Measurements from ENCODE around the gene UTP4.
A peak's percentile ranks its signal among the peaks of the same experiment; 100 is the strongest.

Gene UTP4

DNA sequence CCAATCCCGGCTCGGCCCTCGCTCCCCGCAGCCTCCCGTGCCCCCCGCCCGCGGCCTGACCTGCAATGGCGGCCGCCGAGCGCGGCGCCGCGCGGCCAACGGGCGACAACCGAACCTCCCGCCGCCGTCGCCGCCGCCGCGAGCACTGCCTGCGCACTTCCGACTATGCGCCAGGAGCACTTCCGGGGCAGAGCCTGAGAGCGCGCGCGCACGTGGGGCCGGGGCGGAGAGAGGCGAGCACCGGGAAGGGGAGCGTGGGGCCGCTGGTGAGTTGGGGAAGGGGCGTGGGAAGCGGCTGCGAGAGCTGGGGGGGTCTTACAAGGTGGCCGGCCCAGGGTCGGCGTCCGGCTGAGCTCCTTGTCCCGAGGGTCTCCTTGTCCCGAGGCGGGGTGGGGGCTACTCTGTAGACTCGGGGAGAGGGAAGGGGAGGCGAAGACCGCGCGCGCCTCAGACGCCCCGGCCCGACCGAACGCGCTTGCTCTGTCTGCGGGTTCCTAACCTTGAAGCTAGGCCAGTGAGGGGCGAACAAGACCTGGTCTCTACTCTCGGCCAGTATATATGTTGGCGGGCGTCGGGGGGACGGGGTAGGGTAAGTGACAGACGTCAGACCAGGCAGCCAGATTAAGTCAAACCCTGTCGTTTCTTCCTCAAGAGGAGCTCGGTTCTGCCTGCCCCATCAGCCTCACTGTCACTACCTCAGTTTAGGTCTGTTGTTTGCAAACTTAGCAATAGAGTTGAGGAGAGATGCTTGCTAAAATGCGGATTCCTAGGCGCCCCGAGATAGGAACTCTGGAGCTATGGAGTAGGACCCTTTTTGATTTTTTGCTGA lies at the start of gene UTP4, which contains the start of gene CHTF8:
Gene UTP4 (plus strand): TSS at position 226 of the 829 bp plus-strand sequence. CDS start 811 bp downstream, outside the sequence.
Gene CHTF8 (minus strand): TSS at position 165 of the 829 bp plus-strand sequence. CDS start 11,130 bp downstream, outside the sequence.
- ATAC-seq (ENCODE audit: low read depth) (peak; percentile 93), DNase-seq (ENCODE audit: low spot score in 2 of 2) (peak; percentile 83 to 85)
- Mint-ChIP-seq H3K36me3 (peaks cover 3% of the 10 kb centered on the region), H3K27ac (peak within 1 kb of the TSS; percentile 89), H3K9me3 (no peaks in the 10 kb centered on the region), H3K27me3 (no peaks in the 10 kb centered on the region), H3K4me1 (peaks cover 30% of the 10 kb centered on the region), H3K4me3 (peak within 1 kb of the TSS; percentile 87)

GRCh38 chr16:69083306-69083941 lies 49.0 kb upstream of the UTP4 start:
- ATAC-seq (ENCODE audit: low read depth): no peak
- Mint-ChIP-seq H3K4me1 (no peaks in the 10 kb centered on the region), H3K36me3 (peaks cover 23% of the 10 kb centered on the region), H3K27ac (no peak overlapping the region), H3K27me3 (no peaks in the 10 kb centered on the region), H3K9me3 (no peaks in the 10 kb centered on the region), H3K4me3 (no peak overlapping the region)
- no peak for DNase-seq (ENCODE audit: low spot score in 2 of 2)

GRCh38 chr16:69084289-69084688 lies 48.2 kb upstream of the UTP4 start:
- no peak for DNase-seq (ENCODE audit: low spot score in 2 of 2)
- Mint-ChIP-seq H3K27ac (no peak overlapping the region), H3K4me1 (no peaks in the 10 kb centered on the region), H3K36me3 (peaks cover 22% of the 10 kb centered on the region), H3K9me3 (no peaks in the 10 kb centered on the region), H3K4me3 (no peak overlapping the region), H3K27me3 (no peaks in the 10 kb centered on the region)
- ATAC-seq (ENCODE audit: low read depth): no peak

DNA sequence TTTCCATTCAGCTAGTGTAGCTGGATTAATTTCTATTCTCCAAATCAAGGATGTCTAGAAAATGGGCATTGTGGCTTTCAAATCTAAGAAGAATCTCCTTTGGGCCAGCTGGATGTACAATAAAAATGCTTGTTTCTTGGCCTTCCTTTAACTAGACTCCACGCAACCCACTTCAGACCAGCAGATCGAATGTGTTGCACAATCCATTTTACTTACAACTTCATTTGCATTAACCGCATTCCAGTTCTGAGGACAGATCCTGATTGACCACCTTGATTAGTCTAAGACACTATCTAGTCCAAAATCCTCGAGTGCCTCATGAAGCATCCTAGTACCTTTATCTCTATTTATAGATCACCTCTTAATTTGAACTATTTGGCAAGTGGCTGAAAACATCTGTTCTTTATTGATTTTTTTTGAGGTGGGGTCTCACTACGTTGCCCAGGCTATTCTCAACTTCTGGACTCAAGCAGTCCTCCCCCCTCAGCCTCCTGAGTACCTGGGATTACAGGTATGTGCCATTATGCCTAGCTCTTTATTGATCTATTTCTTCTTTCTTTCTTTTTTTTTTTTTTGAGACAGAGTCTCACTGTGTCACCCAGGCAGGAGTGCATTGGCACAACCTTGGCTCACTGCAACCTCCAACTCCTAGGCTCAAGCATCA lies 47.3 kb upstream of the UTP4 start:
- peaks cover 22% of the 10 kb centered on the region for H3K36me3 Mint-ChIP-seq
- no peak overlapping the region for H3K4me3 Mint-ChIP-seq
- H3K4me1 Mint-ChIP-seq: no peaks in the 10 kb centered on the region
- H3K27ac Mint-ChIP-seq: peak overlapping the region; percentile 31
- no peak for DNase-seq (ENCODE audit: low spot score in 2 of 2)
- H3K9me3 Mint-ChIP-seq: no peaks in the 10 kb centered on the region
- no peaks in the 10 kb centered on the region for H3K27me3 Mint-ChIP-seq
- ATAC-seq (ENCODE audit: low read depth): no peak

DNA sequence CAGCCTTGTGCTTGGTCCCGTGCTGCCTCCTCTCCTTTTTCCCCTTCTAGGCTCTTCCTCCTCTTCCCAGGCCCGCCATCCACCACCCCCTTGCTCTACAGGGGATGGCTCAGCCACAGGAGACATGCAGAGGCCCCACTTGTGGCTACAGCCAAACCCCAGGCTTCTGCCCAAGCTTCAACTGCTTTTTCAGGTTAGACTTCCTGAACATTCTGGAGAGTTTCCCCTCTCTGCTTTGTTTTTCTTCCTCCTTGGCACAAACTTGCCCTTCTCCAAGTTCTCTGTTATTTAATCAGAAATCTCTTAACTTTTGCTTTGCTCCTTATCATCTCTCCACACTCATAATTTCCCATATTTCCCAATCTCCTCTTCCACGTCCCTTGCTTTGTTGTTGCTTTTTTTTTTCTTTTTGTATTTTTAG lies 45.3 kb upstream of the UTP4 start:
- Mint-ChIP-seq H3K4me3 (no peak overlapping the region), H3K27ac (no peak overlapping the region), H3K36me3 (peaks cover 22% of the 10 kb centered on the region), H3K9me3 (no peaks in the 10 kb centered on the region), H3K4me1 (no peaks in the 10 kb centered on the region), H3K27me3 (no peaks in the 10 kb centered on the region)
- ATAC-seq (ENCODE audit: low read depth): no peak
- DNase-seq (ENCODE audit: low spot score in 2 of 2): no peak

DNA sequence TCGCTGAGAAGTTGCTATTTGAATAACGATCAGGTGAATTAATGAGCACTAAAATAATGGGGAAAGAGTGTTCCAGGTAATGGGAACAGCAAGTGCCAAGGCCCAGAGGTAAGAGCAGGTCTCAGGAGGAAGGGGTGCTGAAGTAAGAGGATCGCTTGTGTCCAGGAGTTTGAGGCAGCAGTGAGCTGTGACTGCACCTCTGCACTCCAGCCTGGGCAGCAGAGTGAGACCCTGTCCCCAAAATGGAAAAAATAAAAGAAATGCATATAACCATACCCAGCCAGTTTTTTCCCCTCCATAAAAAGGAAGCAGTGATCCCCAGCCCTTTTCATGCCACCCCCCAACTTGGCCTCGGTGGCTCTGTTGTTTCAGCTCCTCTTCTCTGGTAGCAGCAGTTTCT lies 43.8 kb upstream of the UTP4 start:
- Mint-ChIP-seq H3K9me3 (no peaks in the 10 kb centered on the region), H3K27ac (no peak overlapping the region), H3K4me3 (no peak overlapping the region), H3K27me3 (no peaks in the 10 kb centered on the region), H3K36me3 (peaks cover 18% of the 10 kb centered on the region), H3K4me1 (no peaks in the 10 kb centered on the region)
- ATAC-seq (ENCODE audit: low read depth) (no peak), DNase-seq (ENCODE audit: low spot score in 2 of 2) (no peak)

DNA sequence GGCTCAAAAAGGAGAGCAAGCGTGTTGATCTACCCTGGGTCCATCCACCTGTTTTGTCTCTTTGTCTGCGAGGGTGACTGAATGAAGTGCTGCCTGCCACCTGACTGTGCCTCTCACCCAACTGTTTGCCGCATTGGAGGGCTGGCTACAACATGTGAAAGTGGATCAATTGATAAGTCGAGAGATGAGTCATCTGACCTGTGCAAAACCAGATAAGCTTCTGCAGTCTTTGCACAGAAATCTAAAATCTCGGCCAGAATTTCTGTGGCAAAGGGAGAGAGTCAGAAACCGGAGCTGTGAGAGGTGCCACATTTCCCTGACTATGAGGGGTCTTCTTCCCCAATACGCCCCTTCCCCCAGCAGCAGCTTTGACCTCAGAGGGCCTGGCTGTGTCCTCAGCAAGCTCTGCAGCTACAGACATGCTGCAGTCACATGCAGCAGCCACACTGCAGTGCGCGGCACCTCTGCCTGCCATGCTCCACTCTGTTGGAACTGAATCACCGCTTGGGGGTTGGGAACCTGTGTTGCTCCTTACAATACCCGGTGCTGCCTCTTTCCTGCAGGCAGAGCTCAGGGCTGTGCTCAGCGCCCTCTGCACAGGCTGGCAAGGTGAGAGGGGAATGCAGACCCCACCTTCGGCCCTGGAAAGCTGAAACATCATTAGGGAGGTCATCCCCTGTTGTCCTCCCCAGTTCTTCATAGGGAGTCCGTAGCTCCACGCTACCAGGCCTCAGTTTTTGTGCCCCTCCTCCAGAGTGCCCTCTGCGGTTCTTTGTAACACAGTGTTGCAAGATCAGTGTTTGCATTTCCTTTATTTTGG lies 43.1 kb upstream of the UTP4 start:
- no peaks in the 10 kb centered on the region for H3K9me3 Mint-ChIP-seq
- H3K4me3 Mint-ChIP-seq: no peak overlapping the region
- peaks cover 13% of the 10 kb centered on the region for H3K36me3 Mint-ChIP-seq
- H3K27ac Mint-ChIP-seq: no peak overlapping the region
- ATAC-seq (ENCODE audit: low read depth) (no peak), DNase-seq (ENCODE audit: low spot score in 2 of 2) (no peak)
- H3K27me3 Mint-ChIP-seq: no peaks in the 10 kb centered on the region
- no peaks in the 10 kb centered on the region for H3K4me1 Mint-ChIP-seq

- Mint-ChIP-seq H3K27me3 (peaks cover 1% of the 10 kb centered on the region), H3K36me3 (no peaks in the 10 kb centered on the region), H3K4me1 (no peaks in the 10 kb centered on the region), H3K9me3 (no peaks in the 10 kb centered on the region), H3K4me3 (no peak overlapping the region), H3K27ac (no peak overlapping the region)
- no peak for DNase-seq (ENCODE audit: low spot score in 2 of 2)
- ATAC-seq (ENCODE audit: low read depth): no peak
These were observed 38.5 kb upstream of the UTP4 start for GRCh38 chr16:69093974-69094373.

- DNase-seq (ENCODE audit: low spot score in 2 of 2) (no peak), ATAC-seq (ENCODE audit: low read depth) (no peak)
- Mint-ChIP-seq H3K27ac (no peak overlapping the region), H3K4me3 (no peak overlapping the region), H3K9me3 (no peaks in the 10 kb centered on the region), H3K36me3 (no peaks in the 10 kb centered on the region), H3K27me3 (peaks cover 1% of the 10 kb centered on the region), H3K4me1 (no peaks in the 10 kb centered on the region)
These were observed 37.9 kb upstream of the UTP4 start for GRCh38 chr16:69094501-69094900.

- no peak for ATAC-seq (ENCODE audit: low read depth)
- DNase-seq (ENCODE audit: low spot score in 2 of 2): no peak
These were observed 37.3 kb upstream of the UTP4 start for GRCh38 chr16:69095193-69095592.

DNA sequence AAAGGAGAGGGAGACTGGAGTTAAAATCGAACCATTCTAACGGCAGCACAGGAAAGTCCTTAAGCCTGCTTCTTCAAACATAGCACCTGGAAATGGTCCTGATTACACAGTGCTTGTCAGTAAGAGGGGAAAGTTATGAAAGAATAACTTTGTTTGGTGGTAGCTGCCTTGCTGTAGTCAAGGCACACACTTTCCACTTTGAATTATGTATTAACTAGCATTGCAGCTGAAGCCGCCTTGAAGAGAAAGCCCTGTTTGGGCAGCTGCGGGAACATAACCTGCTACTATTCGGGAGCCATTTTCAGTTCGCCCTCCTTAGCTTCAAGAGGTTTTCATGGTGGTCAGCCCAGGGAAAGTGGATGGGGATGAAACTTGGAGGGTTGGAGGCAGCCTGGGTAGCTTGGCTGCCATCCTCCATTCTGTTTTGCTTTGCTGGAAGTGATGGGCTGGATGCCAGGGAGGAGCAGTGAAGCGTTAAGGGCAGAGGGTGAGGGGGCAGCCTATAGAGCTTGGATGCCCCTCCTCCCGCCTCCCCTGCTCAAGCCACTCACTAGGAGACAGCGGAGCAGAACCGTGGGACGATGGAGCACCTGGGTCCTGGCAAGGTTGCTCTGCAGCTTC lies 32.3 kb upstream of the UTP4 start:
- no peaks in the 10 kb centered on the region for H3K4me1 Mint-ChIP-seq
- no peaks in the 10 kb centered on the region for H3K9me3 Mint-ChIP-seq
- H3K27me3 Mint-ChIP-seq: peaks cover 12% of the 10 kb centered on the region
- ATAC-seq (ENCODE audit: low read depth) (no peak), DNase-seq (ENCODE audit: low spot score in 2 of 2) (no peak)
- H3K27ac Mint-ChIP-seq: no peak overlapping the region
- H3K4me3 Mint-ChIP-seq: no peak overlapping the region
- no peaks in the 10 kb centered on the region for H3K36me3 Mint-ChIP-seq

More at GRCh38 chr16:69095193-69095592, 37.3 kb upstream of the UTP4 start:
- H3K4me3 Mint-ChIP-seq: no peak overlapping the region
- H3K36me3 Mint-ChIP-seq: no peaks in the 10 kb centered on the region
- no peaks in the 10 kb centered on the region for H3K4me1 Mint-ChIP-seq
- no peaks in the 10 kb centered on the region for H3K9me3 Mint-ChIP-seq
- no peak overlapping the region for H3K27ac Mint-ChIP-seq
- peaks cover 1% of the 10 kb centered on the region for H3K27me3 Mint-ChIP-seq

- Mint-ChIP-seq H3K4me1 (peaks cover 10% of the 10 kb centered on the region), H3K27me3 (peaks cover 21% of the 10 kb centered on the region), H3K9me3 (no peaks in the 10 kb centered on the region), H3K4me3 (peak within 1 kb of the TSS; percentile 89), H3K36me3 (peaks cover 12% of the 10 kb centered on the region), H3K27ac (no peak within 1 kb of the TSS)
- ATAC-seq (ENCODE audit: low read depth) (peak; percentile 77), DNase-seq (ENCODE audit: low spot score in 2 of 2) (peak in 1 of 2 donors; percentile 34)
These were observed 26.7 kb upstream of the UTP4 start, which contains the start of gene HAS3 for GRCh38 chr16:69105501-69106361. TSS of gene HAS3 (plus strand) at chr16:69105653. CDS start at chr16:69109396, 3,743 bp downstream.

All from memory B cell (primary cell).